PC-9 (cell line): ENCODE measurements around the gene DNMT3L. TPM values are rescaled to one million over a fixed set of nuclear protein-coding genes. Genes with fewer than 3 reads are reported as not detected.
"Not testable (repeated sequence)": the region's sequence is repeated elsewhere in the genome, so short reads cannot be mapped to it uniquely, and the experiment has no call there.

Experiments
- BruUV-seq: library from RNA; stranded (reverse); fragments of 400-500 nt; replicated peaks from 2 replicates; lab custom pipeline; 2021; lab: Mats Ljungman, UMichigan
- CTCF ChIA-PET: fragments of 300-600 bp; sonication (Branson Sonifier 250); formaldehyde crosslinking; loops from one replicate; lab custom pipeline; 2022; ENCODE audit warnings: antibody characterized with exemption; lab: Charles Lee
- POLR2A ChIA-PET: fragments of 300-600 bp; sonication (Branson Sonifier 250); formaldehyde crosslinking; loops from one replicate; lab custom pipeline; 2022; ENCODE audit warnings: antibody characterized with exemption; ENCODE audit not compliant: unreplicated experiment; lab: Charles Lee
- DNase-seq, 2 experiments: peaks; one replicate each; pipeline versions ENCODE4 v3.0.0 to v3.0.0-alpha.2; 2015 to 2022; ENCODE audit warnings: mixed read lengths in 1 of 2
- H2AFZ ChIP-seq: fragments of 200-600 bp; sonication (generic); 2 replicates; pipeline ENCODE4 v1.8.1; 2017; ENCODE audit warnings: antibody characterized with exemption
- H3F3A ChIP-seq: fragments of 200-600 bp; sonication (generic); 2 replicates; pipeline ENCODE4 v1.8.1; 2017; ENCODE audit warnings: antibody characterized with exemption, mild to moderate bottlenecking, low read depth; ENCODE audit not compliant: insufficient read depth
- H3K27ac ChIP-seq: fragments of 200-600 bp; sonication (generic); 2 replicates; pipeline ENCODE4 v1.6.1; 2016; ENCODE audit warnings: mixed run types
- H3K27me3 ChIP-seq: fragments of 200-600 bp; sonication (generic); 2 replicates; pipeline ENCODE4 v1.6.1; 2016; ENCODE audit warnings: low read depth, mixed run types; ENCODE audit not compliant: insufficient read depth
- H3K36me3 ChIP-seq: fragments of 200-600 bp; sonication (generic); 2 replicates; pipeline ENCODE4 v1.6.1; 2016; ENCODE audit warnings: low read depth, mixed run types
- H3K4me1 ChIP-seq: fragments of 200-600 bp; sonication (generic); replicated peaks from 2 replicates; pipeline ENCODE4 v1.6.1; 2016; ENCODE audit warnings: mixed run types; ENCODE audit not compliant: insufficient read depth
- H3K4me2 ChIP-seq: fragments of 200-600 bp; sonication (generic); 2 replicates; pipeline ENCODE4 v1.6.1; 2017; ENCODE audit warnings: mixed run types
- H3K4me3 ChIP-seq: fragments of 200-600 bp; sonication (generic); 2 replicates; pipeline ENCODE4 v1.6.1; 2016; ENCODE audit warnings: mixed run types
- H3K79me2 ChIP-seq: fragments of 200-600 bp; sonication (generic); 2 replicates; pipeline ENCODE4 v1.6.1; 2017; ENCODE audit warnings: low read depth, mixed run types
- H3K9me2 ChIP-seq: fragments of 200-600 bp; sonication (generic); 2 replicates; pipeline ENCODE4 v1.8.1; 2017; ENCODE audit warnings: mild to moderate bottlenecking; ENCODE audit not compliant: insufficient read depth
- H3K9me3 ChIP-seq: fragments of 200-600 bp; sonication (generic); 2 replicates; pipeline ENCODE4 v1.8.1; 2016; ENCODE audit warnings: low read depth; ENCODE audit not compliant: insufficient read depth
- H4K20me1 ChIP-seq: fragments of 200-600 bp; sonication (generic); 2 replicates; pipeline ENCODE4 v1.8.1; 2017; ENCODE audit not compliant: insufficient read depth
- CTCF ChIP-seq: fragments of 200-600 bp; sonication (generic); conservative IDR thresholded peaks from 2 replicates; pipeline ENCODE4 v1.6.1; 2017; ENCODE audit warnings: mixed run types, antibody characterized with exemption, mild to moderate bottlenecking, moderate library complexity
- EZH2 ChIP-seq: fragments of 200-600 bp; sonication (generic); IDR thresholded peaks from 2 replicates; pipeline ENCODE4 v1.8.0; 2017; ENCODE audit warnings: antibody characterized with exemption, low read depth
- intact Hi-C: fragments of 100-400 bp; cut with micrococcal nuclease; formaldehyde crosslinking; loops from one replicate; pipeline ENCODE4 v1.10.0; 2022; ENCODE audit not compliant: unreplicated experiment
- total RNA-seq: library from RNA; stranded (reverse); gene quantifications from 2 replicates; pipeline ENCODE4 v1.2.3, GENCODE V29; 2021

Gene DNMT3L
- total RNA-seq, 1 experiment from 2014 or later = not detected

GRCh38 chr21:44206187-44206586 lies 55.5 kb downstream of the DNMT3L start:
- H3K27me3 ChIP-seq, H3K4me3 ChIP-seq, intact Hi-C loops, H3K79me2 ChIP-seq, H4K20me1 ChIP-seq, H3K4me1 ChIP-seq, H3K27ac ChIP-seq, H2AFZ ChIP-seq, H3K4me2 ChIP-seq, H3K36me3 ChIP-seq, H3F3A ChIP-seq, BruUV-seq, H3K9me3 ChIP-seq, CTCF ChIA-PET, DNase-seq, H3K9me2 ChIP-seq, POLR2A ChIA-PET: not testable (repeated sequence)

GRCh38 chr21:44202590-44203299 lies 59.0 kb downstream of the DNMT3L start:
- BruUV-seq, H3K27ac ChIP-seq, H3K4me2 ChIP-seq, H2AFZ ChIP-seq, H3K9me3 ChIP-seq, CTCF ChIA-PET, H3K4me3 ChIP-seq, H3K27me3 ChIP-seq, H3K79me2 ChIP-seq, intact Hi-C loops, POLR2A ChIA-PET, H3K4me1 ChIP-seq, H4K20me1 ChIP-seq, H3F3A ChIP-seq, H3K36me3 ChIP-seq, DNase-seq, H3K9me2 ChIP-seq: not testable (repeated sequence)

- DNase-seq, H3K4me1 ChIP-seq, H3F3A ChIP-seq, H3K4me2 ChIP-seq, H3K36me3 ChIP-seq, H2AFZ ChIP-seq, H3K9me2 ChIP-seq, H3K27ac ChIP-seq, BruUV-seq, H3K27me3 ChIP-seq, H3K9me3 ChIP-seq, CTCF ChIA-PET, H3K4me3 ChIP-seq, POLR2A ChIA-PET, H3K79me2 ChIP-seq, intact Hi-C loops, H4K20me1 ChIP-seq: not testable (repeated sequence)
These were observed 61.7 kb downstream of the DNMT3L start for GRCh38 chr21:44199997-44200396.

GRCh38 chr21:44199448-44199847 lies 62.2 kb downstream of the DNMT3L start:
- Histone ChIP-seq H3K79me2 (no peaks in the 10 kb centered on the region), H3K27me3 (no peaks in the 10 kb centered on the region), H3K36me3 (no peaks in the 10 kb centered on the region), H3K27ac (no peak overlapping the region), H2AFZ (no peak overlapping the region), H3K9me3 (no peaks in the 10 kb centered on the region), H3K4me1 (no peaks in the 10 kb centered on the region), H3F3A (no peaks in the 10 kb centered on the region), H3K4me3 (no peak overlapping the region), H4K20me1 (no peaks in the 10 kb centered on the region), H3K4me2 (no peak overlapping the region), H3K9me2 (no peaks in the 10 kb centered on the region)
- TF ChIP-seq CTCF (no peak), EZH2 (no peak)
- no TSS peak for BruUV-seq
- intact Hi-C loops = no loop called here
- CTCF ChIA-PET = no interaction called here
- no peak for DNase-seq
- POLR2A ChIA-PET = no interaction called here

- H3K27me3 ChIP-seq, H3K9me3 ChIP-seq, CTCF ChIA-PET, H3K9me2 ChIP-seq, H3K36me3 ChIP-seq, BruUV-seq, H2AFZ ChIP-seq, H4K20me1 ChIP-seq, H3K27ac ChIP-seq, H3K4me3 ChIP-seq, H3F3A ChIP-seq, H3K4me1 ChIP-seq, POLR2A ChIA-PET, H3K79me2 ChIP-seq, DNase-seq, intact Hi-C loops, H3K4me2 ChIP-seq: not testable (repeated sequence)
These were observed 64.6 kb downstream of the DNMT3L start for GRCh38 chr21:44197156-44197516.
